GM19193 (cell line): Measurements from ENCODE around the gene PRKCE.

Source experiments
- POLR2A ChIP-seq: IDR thresholded peaks from 4 replicates; pipeline ENCODE4 v1.6.1; 2011; ENCODE audit not compliant: insufficient read depth, insufficient read length; ENCODE audit errors: extremely low read depth

Gene PRKCE

GRCh38 chr2:46010223-46010924 is 358.9 kb downstream of the PRKCE start:
- TF ChIP-seq POLR2A = no peak

GRCh38 chr2:46010925-46011490 is 359.5 kb downstream of the PRKCE start:
- no peak for TF ChIP-seq POLR2A

- no peak for TF ChIP-seq POLR2A
These were observed 361.3 kb downstream of the PRKCE start for GRCh38 chr2:46012618-46013240.

GRCh38 chr2:46013726-46014125 is 362.3 kb downstream of the PRKCE start:
- TF ChIP-seq POLR2A = no peak

- TF ChIP-seq POLR2A = no peak
These were observed 363.6 kb downstream of the PRKCE start for GRCh38 chr2:46014911-46015654.

GRCh38 chr2:46015671-46016070 is 364.2 kb downstream of the PRKCE start:
- TF ChIP-seq POLR2A = no peak

- TF ChIP-seq POLR2A = no peak
These were observed 364.6 kb downstream of the PRKCE start for GRCh38 chr2:46016091-46016490.

DNA sequence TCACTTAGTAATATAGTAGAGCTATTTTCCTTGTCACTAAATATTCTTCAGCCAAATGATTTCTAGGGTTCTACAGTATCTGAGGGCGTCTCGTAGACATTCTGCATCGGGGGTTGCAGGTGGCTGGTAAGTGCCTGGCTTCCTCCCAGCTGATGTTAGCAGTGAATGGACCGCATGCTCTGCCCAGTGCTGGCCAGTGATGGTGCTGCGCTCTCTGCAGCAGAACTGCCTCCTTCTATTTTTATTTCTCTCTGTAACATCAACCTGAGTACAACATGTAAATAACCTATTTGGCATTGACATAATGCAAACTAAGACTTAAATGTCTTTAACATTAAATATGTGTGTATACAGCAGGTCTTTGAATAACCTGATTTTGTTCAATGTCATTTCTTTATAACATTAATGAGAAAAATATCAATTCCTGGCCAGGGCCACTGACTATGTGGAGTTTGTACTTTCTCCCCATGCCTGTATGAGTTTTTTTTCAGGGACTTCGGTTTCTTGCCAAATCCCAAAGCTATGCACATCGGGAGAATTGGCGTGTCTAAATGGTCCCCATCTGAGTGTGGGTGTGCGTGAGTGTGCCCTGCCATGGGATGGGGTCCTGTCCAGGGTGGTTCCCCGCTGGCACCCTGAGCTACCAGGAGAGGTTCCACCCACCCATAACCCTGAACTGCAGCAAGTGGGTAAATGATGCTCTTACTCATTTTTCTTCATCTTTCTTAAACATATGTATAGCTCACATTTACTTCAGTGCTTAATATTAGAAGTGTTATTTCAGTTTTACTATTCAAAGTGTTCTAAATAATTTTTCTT is 367.5 kb downstream of the PRKCE start:
- no peak for TF ChIP-seq POLR2A

DNA sequence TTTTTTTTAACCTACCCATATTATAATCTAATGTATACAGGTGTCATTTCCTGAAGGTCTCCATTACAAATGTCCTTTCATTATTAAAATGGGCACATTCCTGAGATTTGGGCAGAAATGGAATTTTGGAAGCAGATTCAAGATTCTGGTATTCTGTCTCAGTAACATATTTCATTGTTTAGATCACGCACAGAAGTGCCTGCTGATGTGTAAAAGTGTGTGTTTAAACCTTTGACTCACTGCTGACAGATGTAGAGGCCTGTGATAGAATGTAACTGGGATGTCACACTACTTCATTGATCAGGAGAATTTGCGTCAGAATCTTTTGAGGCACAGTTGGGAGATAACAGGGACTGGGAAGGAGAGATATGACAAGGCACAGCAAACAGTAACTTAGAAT is 368.9 kb downstream of the PRKCE start:
- no peak for TF ChIP-seq POLR2A

DNA sequence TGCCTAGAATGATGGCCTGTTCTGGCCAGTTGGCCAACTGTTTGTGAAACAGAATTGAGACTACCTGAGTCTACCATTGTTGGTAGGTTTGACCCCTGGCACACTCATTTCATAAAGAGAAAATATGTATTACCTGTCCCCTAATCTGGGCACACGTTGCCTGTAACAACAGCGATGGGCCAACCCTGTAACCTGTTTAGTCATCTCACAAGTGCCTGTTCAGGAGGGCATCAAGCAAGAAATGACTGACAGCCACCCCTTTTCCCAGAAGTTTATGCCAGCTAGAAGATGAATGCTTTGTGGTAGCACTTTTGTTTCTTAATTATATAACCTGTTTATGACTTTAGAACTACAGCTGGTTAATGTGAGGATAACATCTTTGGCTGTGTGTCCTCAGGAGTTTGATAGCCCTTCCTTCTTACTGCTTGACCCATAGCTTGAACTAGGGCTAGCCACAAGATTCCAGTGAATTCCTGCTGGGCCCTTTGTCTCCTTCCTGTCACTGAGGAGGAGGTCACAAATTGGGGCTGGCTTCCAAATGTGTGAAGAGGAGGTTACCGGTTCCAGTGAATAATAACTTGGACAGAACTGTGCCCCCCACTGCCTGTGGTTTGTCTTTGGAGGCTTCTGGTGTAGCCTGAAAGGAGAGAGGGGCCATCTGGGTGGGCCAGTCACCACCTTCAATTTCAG is 371.8 kb downstream of the PRKCE start:
- TF ChIP-seq POLR2A = no peak

DNA sequence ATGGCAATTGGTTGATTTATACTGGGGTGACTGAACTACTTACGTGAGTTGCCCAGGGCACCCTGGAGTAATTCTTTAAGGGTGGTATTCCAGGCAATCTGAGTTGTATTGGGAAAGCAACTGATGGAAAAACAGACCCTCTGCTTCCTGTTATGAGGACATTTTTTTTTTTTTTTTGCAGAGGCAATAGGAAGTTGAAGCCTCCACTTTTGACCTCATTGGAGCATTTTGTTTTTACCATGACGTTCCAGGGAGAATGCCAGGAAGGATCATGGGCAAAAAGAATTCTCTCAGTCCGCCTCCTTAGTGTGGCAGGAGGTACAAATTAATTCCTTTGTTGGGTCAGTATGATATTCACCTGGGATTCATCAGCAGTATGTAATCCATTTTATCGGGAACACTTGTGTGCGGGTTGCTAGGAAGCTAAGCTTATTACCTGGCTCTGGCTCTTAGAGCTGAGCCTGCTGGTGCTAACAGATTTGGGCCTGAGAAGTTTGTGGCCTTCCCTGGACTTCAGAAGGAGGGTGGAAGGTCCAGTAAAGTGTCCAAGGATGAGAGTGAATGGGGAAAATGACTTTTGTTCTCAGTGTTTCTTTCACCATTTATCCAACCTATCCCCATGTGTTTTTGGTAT is 372.8 kb downstream of the PRKCE start:
- no peak for TF ChIP-seq POLR2A

DNA sequence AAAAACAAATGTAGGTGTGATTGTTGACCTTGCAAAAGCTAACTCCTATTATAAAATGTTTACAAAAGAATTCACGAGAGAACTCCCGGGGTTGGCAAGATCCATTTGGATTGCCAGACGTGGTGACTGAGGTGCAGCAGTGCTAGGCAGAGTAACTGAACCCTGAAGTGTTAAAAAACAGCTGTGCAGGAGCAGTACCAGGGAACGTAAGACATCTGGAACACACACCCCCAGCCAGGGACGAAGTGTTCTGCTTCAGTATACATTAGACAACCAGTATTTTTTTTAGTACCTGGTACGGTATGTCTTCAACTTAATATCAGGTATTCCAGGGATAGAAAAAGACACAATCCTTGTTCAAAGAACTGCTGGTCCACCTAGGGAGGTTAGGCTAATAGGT is 373.6 kb downstream of the PRKCE start:
- TF ChIP-seq POLR2A = no peak

DNA sequence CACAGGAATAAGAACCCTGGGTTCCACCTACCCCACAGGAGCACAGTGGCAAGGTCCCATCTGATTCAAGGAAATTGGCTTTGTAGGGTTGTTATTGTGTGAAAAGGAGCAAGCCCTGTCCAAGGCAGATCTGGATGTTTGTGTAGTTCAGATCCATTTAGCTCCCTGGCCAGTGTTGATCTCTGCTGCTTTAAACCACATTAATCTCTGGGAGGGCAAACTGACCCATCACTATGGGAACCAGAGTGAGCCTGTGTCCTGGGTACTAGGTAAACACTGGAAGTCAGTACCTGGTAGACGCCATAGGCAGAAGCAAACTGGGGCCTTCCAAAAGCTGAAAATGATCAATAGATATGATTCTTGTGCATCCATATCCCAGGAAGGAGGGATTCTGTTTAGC is 374.2 kb downstream of the PRKCE start:
- TF ChIP-seq POLR2A = no peak

GRCh38 chr2:46026431-46026830 is 375.0 kb downstream of the PRKCE start:
- TF ChIP-seq POLR2A = no peak
